A549 (cell line): ENCODE measurements around the gene WWP2.

Experiments
- CTCF ChIP-seq: fragments of >200 bp; sonication (Bioruptor Twin); formaldehyde crosslinking; IDR thresholded peaks from 3 replicates; pipeline ENCODE4 v1.5.1; 2016
- JUN ChIP-seq, 2 experiments: fragments of >200 bp; sonication (Bioruptor Twin); formaldehyde crosslinking; IDR thresholded peaks; 2 replicates in 1 of 2; 3 replicates in 1 of 2; pipeline ENCODE4 v1.6.1; 2016 to 2017
- MAX ChIP-seq: IDR thresholded peaks from 2 replicates; pipeline ENCODE4 v1.6.1; 2012
- MYC ChIP-seq: IDR thresholded peaks from 2 replicates; pipeline ENCODE4 v1.6.1; 2012; ENCODE audit warnings: mild to moderate bottlenecking, inconsistent platforms, low read length, improper control_type of control experiment, borderline replicate concordance
- RAD21 ChIP-seq, 2 experiments: fragments of >200 bp in 1 of 2; sonication (Bioruptor Twin) in 1 of 2; formaldehyde crosslinking in 1 of 2; IDR thresholded peaks in 1 of 2; conservative IDR thresholded peaks in 1 of 2; 2 replicates in 1 of 2; 3 replicates in 1 of 2; pipeline ENCODE4 v1.6.1; 2012 to 2018; ENCODE audit warnings: inconsistent platforms in 1 of 2

- TF ChIP-seq CTCF (no peak), MAX (no peak), RAD21 (conservative IDR thresholded peaks at IDR 0.05 in 1 of 2, IDR thresholded peaks at IDR 0.05 in 1 of 2) (no peak), JUN (IDR thresholded peaks at IDR 0.05) (no peak), MYC (no peak)
Observed at GRCh38 chr16:69874271-69874670, 112.1 kb downstream of the WWP2 start.
